DND-41 (cell line): ENCODE data around the gene RP2.

Experiments
- ATAC-seq: fragments of 200-7000 bp; cut with Tn5 transposase; 3 replicates; pipeline ENCODE4 v1.9.1; 2021; ENCODE audit warnings: low read depth; ENCODE audit not compliant: insufficient read depth
- DNase-seq: peaks from one replicate; pipeline ENCODE4 v3.0.0-alpha.2; 2020
- H2AFZ ChIP-seq: 2 replicates; pipeline ENCODE4 v1.6.0; 2012; ENCODE audit warnings: low read depth, low read length
- H3K27ac ChIP-seq: 2 replicates; pipeline ENCODE4 v1.5.1; 2012; ENCODE audit warnings: low read length, inconsistent platforms
- H3K27me3 ChIP-seq: fragments of 200-600 bp; sonication (generic); 2 replicates; pipeline ENCODE4 v1.6.0; 2012; ENCODE audit warnings: low read length, mild to moderate bottlenecking, inconsistent platforms; ENCODE audit not compliant: insufficient read depth, poor library complexity
- H3K36me3 ChIP-seq: 2 replicates; pipeline ENCODE4 v1.5.1; 2012; ENCODE audit warnings: low read length, inconsistent platforms; ENCODE audit not compliant: insufficient read depth
- H3K4me1 ChIP-seq: 2 replicates; pipeline ENCODE4 v1.5.1; 2012; ENCODE audit warnings: mild to moderate bottlenecking, low read length; ENCODE audit not compliant: insufficient read depth
- H3K4me2 ChIP-seq: 2 replicates; pipeline ENCODE4 v1.6.0; 2012; ENCODE audit warnings: mild to moderate bottlenecking, moderate library complexity, low read length, inconsistent platforms; ENCODE audit not compliant: insufficient read depth
- H3K4me3 ChIP-seq, 2 experiments: fragments of 200-600 bp in 1 of 2; shearing (Covaris generic) in 1 of 2; 2 replicates each; pipeline ENCODE4 v1.5.1; 2012 to 2016; ENCODE audit warnings: inconsistent platforms in 2 of 2, low read length in 2 of 2, mild to moderate bottlenecking in 2 of 2, low read depth in 1 of 2, moderate library complexity in 1 of 2
- H3K79me2 ChIP-seq: 2 replicates; pipeline ENCODE4 v1.6.0; 2012; ENCODE audit warnings: low read length, inconsistent platforms; ENCODE audit not compliant: insufficient read depth
- H3K9ac ChIP-seq: 2 replicates; pipeline ENCODE4 v1.6.0; 2012; ENCODE audit warnings: low read depth, mild to moderate bottlenecking, inconsistent platforms, low read length, moderate library complexity
- H3K9me3 ChIP-seq: 2 replicates; pipeline ENCODE4 v1.5.1; 2012; ENCODE audit warnings: low read length, moderate library complexity, mild to moderate bottlenecking, inconsistent platforms; ENCODE audit not compliant: insufficient read depth, severe bottlenecking
- H4K20me1 ChIP-seq: 2 replicates; pipeline ENCODE4 v1.6.0; 2012; ENCODE audit warnings: low read length; ENCODE audit not compliant: insufficient read depth
- CTCF ChIP-seq: IDR thresholded peaks from 2 replicates; pipeline ENCODE4 v1.5.1; 2012; ENCODE audit warnings: borderline replicate concordance, low read length, moderate library complexity, mild to moderate bottlenecking; ENCODE audit not compliant: poor library complexity, severe bottlenecking; ENCODE audit errors: extremely low read depth
- EZH2 ChIP-seq: IDR thresholded peaks from 3 replicates; pipeline ENCODE4 v1.6.1; 2012; ENCODE audit warnings: borderline replicate concordance, low read depth, mild to moderate bottlenecking, moderate library complexity, low read length, inconsistent platforms; ENCODE audit not compliant: severe bottlenecking

The RP2 gene

GRCh38 chrX:46836701-46837557 is at the start of gene RP2:
Gene RP2, plus strand, starts transcription at chrX:46837043. Its CDS starts 58 bp downstream, at chrX:46837101.
- peak within 1 kb of the TSS; percentile 82 for H3K27ac ChIP-seq
- peak within 1 kb of the TSS; percentile 61 to 97 for H3K4me3 ChIP-seq
- no peaks in the 10 kb centered on the region; the same call in 1 of the 2 replicates for H3K36me3 ChIP-seq
- H4K20me1 ChIP-seq = no peaks in the 10 kb centered on the region
- H3K27me3 ChIP-seq = no peaks in the 10 kb centered on the region
- no peaks in the 10 kb centered on the region for H3K9me3 ChIP-seq
- ATAC-seq = peak; percentile 99
- H3K79me2 ChIP-seq = peaks cover 51% of the 10 kb centered on the region
- H3K9ac ChIP-seq = peak within 1 kb of the TSS; percentile 90
- DNase-seq = peak; percentile 93
- H3K4me2 ChIP-seq = peak within 1 kb of the TSS; percentile 76
- no peak for TF ChIP-seq CTCF
- TF ChIP-seq EZH2 = no peak
- H3K4me1 ChIP-seq = peaks cover 27% of the 10 kb centered on the region
- peak within 1 kb of the TSS; percentile 83 for H2AFZ ChIP-seq

GRCh38 chrX:46788902-46789301 is 47.9 kb upstream of the RP2 start:
- Histone ChIP-seq H2AFZ (no peak overlapping the region), H3K4me3 (no peak overlapping the region), H3K36me3 (no peaks in the 10 kb centered on the region), H3K9ac (no peak overlapping the region), H3K27me3 (no peaks in the 10 kb centered on the region), H4K20me1 (no peaks in the 10 kb centered on the region), H3K79me2 (no peaks in the 10 kb centered on the region), H3K4me1 (no peaks in the 10 kb centered on the region), H3K27ac (no peak overlapping the region), H3K4me2 (no peak overlapping the region), H3K9me3 (no peaks in the 10 kb centered on the region)
- DNase-seq (no peak), ATAC-seq (no peak)
- no peak for TF ChIP-seq EZH2

- H2AFZ ChIP-seq = no peak overlapping the region
- DNase-seq = no peak
- H3K4me1 ChIP-seq = no peaks in the 10 kb centered on the region
- no peak overlapping the region for H3K4me3 ChIP-seq
- no peaks in the 10 kb centered on the region for H3K9me3 ChIP-seq
- H3K27ac ChIP-seq = no peak overlapping the region
- H3K4me2 ChIP-seq = no peak overlapping the region
- peak; percentile 52; the same call in 2 of the 3 replicates for ATAC-seq
- H3K9ac ChIP-seq = no peak overlapping the region
- H4K20me1 ChIP-seq = no peaks in the 10 kb centered on the region
- H3K27me3 ChIP-seq = no peaks in the 10 kb centered on the region
- no peaks in the 10 kb centered on the region for H3K36me3 ChIP-seq
- no peaks in the 10 kb centered on the region for H3K79me2 ChIP-seq
- no peak for TF ChIP-seq EZH2
- no peak for TF ChIP-seq CTCF
Observed at GRCh38 chrX:46791927-46792809, 44.7 kb upstream of the RP2 start.
